NCI-H510A (cell line): ENCODE results near the gene ENG.

Source experiments
- DNase-seq: peaks from one replicate; lab custom pipeline; 2025; lab: John Stamatoyannopoulos, UW

The ENG gene

GRCh38 chr9:127813686-127814226 is 40.7 kb downstream of the ENG start:
- DNase-seq, result no peak

- DNase-seq, result no peak
Measured at GRCh38 chr9:127812936-127813675, 41.4 kb downstream of the ENG start.

- DNase-seq, result no peak
Measured at GRCh38 chr9:127812011-127812410, 42.4 kb downstream of the ENG start.

- no peak for DNase-seq
Measured at GRCh38 chr9:127810378-127811187, 43.9 kb downstream of the ENG start.

- no peak for DNase-seq
Measured at GRCh38 chr9:127809540-127810377, 44.7 kb downstream of the ENG start.

- DNase-seq, result no peak
Measured at GRCh38 chr9:127809002-127809539, 45.4 kb downstream of the ENG start.

- no peak for DNase-seq
Measured at GRCh38 chr9:127808347-127809001, 46.0 kb downstream of the ENG start.

- DNase-seq, result no peak
Measured at GRCh38 chr9:127806871-127807270, 47.6 kb downstream of the ENG start.

- peak; percentile 48 for DNase-seq
Measured at GRCh38 chr9:127805620-127806019, 48.8 kb downstream of the ENG start.

GRCh38 chr9:127803507-127804352 is 50.7 kb downstream of the ENG start:
- DNase-seq, result no peak

GRCh38 chr9:127802576-127803443 is 51.6 kb downstream of the ENG start, which contains the start of gene FPGS:
Gene FPGS (plus strand): TSS chr9:127802882. CDS start chr9:127802925, 43 bp downstream.
- DNase-seq, result peak; percentile 86

GRCh38 chr9:127801955-127802575 is 52.4 kb downstream of the ENG start:
- no peak for DNase-seq

- no peak for DNase-seq
Measured at GRCh38 chr9:127796852-127797370, 57.5 kb downstream of the ENG start.

GRCh38 chr9:127796225-127796813 is 58.1 kb downstream of the ENG start:
- no peak for DNase-seq

GRCh38 chr9:127794001-127794791 is 60.3 kb downstream of the ENG start:
- no peak for DNase-seq

GRCh38 chr9:127793093-127793708 is 61.3 kb downstream of the ENG start:
- no peak for DNase-seq
